ENCODE data around the gene DPF3.

DPF3 gene

DNA sequence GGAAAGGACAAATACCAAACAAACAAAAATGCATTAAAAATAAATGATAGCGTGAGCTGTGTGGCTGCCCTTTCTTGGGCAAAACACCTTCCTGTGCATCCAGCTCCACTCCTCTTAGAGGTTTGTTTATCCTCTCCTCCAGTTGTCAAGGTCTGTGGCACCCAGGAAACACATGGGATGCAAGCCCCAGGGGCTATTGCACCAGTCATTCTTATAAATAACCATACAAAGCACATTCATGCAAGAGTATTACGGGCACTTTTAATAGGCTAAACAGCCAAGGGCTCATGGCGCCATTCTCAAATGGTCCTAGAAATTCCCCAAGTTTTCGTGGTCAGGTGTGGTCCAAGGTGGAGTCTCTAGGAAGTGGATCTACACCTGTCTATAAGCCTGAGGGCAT, 257.0 kb downstream of the DPF3 start:
- DNase-seq = no peak

DNA sequence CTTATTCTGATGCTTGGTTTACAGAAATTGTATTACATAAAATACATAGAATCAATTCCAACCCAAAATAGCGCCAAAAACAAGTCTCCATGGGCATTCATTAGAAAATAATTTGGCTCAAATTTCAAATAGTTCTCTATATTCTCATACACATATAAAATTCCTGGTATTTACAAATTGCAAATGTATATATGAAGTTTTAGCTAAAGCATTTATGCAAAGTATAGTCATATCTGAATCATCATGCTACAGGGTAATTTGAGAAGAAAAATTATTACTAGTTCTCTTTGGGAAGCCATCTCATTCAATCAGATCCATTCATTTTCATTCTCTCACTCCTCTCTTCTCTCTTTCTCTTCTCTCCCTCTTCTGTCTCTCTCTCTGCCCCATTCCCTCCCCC, 257.8 kb downstream of the DPF3 start:
- DNase-seq = no peak

DNA sequence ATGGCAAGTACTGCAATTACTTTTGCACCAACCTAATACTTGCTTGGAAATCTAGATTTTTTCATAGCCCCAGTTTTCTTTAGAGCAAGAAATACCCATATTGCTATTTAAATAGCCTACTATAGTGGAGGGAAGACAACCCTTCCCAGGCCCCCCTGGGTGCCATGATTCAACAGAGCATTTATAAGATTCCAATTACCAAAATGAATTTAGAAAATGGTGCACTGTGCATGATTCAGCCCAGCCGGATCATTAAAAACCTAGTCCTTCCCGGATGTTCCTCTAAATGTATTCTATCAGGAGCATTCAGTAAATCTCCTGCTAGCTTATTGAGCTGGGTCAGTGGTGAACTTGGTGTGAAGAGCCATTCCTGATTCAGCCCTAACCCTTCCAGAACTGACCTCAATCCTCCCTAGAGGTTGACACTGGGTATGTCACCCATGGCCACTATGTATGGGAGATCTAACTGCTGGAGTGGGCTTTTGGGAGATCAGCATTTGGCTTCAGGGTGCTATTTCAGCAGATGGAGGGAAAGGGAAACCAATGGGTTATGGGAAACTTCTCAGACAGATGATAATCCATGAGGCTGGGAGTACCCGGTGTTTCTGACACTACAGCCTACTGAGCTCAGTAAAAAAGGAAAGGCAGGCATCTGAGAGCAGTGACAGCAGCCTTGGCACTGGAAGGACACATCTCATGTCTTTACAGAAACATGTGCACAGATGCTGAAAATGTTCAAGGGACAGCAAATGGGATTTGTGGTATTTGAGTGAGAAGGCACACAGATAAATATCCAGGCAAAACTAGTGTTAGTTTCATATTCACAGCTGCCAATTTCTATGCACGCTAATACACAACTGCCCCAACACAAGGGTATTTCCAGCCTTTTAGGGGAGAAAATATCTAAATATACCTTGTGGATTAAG, 258.9 kb downstream of the DPF3 start:
- DNase-seq = no peak

DNA sequence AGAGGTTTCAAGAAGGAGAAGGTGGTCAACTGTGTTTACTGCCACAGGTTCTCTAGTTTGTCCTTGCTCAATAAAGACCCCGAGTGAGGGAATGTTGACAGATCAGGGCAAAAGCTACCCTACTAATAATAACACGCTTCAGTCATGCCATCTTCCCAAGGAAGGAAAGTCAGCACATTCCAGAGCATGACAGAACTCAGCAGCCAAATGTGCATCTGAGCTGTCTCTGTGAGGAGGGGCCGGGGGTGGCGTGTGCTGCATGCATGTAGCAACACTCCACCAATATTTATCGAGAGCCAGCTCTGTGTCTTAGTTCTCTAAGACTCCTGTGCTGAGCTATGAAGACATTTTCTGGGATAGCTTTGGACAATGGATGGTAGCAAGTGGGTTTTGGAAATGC, 260.4 kb downstream of the DPF3 start:
- DNase-seq = no peak

DNA sequence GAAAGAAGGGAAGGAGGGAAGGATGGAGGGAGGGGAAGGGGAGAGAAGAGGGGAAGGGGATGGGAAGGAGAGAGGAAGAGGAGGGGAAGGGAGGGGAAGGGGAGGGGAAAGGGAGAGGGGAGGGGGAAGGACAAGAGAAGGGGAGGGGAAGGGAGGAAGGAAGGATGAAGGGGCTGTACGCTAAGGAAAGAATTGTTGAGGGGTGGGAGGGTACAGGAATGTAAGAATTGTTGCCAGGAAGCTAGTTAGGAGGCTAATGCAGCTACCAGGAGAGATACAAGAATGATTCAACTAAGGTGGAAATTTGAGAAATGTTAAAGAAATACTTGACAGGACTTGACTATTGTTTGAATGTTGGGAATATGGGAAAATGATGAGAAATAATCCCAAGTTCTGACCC, 261.2 kb downstream of the DPF3 start:
- no peak for DNase-seq

DNA sequence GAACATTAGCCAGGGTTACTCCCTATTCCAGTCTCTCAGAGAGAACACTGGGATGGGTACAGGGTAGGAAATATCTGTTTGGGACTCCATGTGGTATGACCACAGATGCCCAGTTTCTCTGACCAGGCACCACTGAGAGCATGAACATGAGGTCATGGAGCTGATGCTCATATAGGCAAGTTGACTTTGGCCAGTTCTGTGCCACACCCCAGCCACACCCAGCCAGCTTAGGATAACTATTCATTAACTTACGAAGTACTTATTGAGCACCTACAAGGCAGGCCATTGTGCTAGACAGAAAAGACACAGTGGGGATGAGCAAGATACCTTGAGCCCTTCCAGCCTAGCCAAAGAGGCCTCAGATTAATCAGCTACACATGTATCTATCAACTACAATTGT, 262.5 kb downstream of the DPF3 start:
- no peak for DNase-seq

DNA sequence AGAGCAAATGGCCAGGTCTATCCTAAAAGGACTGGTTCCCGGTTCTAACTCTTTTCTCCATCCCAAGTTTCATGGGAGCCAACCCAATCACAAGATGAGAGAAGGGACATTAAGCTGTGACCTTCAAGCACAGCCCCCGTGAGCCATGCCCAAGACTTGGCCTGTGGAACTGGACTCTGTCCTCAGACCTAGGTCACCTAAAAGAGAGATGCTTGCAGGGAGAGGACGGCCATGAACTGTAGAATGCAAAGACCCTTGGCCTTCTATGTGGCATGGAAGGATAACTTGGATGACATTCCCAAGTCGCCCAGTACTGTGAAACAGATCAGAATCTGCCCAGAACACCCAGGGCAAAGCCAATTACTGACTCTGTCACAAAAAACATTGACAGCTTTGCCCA, 263.5 kb downstream of the DPF3 start:
- no peak for DNase-seq

DNA sequence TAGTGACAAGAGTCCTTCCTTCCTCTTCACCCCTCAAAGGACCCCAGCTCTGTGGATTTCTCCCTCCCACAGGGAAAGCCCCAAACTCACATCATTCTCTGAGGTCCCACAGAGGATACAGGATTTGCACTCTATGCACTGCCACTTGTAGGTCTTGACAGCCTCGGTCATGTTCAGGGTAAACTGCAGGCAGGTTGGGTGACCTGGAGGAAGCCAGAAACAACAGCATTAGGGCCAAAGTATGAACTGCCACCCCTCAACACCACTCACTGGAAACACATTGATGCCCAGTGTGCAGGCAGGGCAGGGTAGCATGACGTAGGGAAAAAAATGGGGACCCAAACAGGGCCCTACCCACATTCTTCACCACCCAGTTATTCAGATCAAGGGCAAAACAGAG, 264.4 kb downstream of the DPF3 start:
- no peak for DNase-seq

DNA sequence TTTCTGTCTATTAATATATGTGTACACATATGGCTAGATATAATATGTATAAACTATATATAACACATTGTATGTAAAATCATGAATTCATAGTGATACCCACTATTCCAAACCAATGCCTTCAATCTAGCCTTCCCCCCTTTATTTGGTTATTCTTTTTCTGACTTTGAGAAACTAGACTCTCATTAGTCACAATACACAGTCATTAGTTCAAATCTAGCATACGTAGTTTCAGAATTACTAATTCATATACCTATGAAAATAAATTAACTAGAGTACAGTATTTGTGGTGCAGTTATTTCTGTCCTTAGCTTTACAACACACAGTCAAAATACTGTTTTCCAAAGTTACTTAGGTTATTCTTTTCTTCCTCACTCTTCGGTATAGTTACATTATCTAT, 268.2 kb downstream of the DPF3 start:
- DNase-seq = no peak

DNA sequence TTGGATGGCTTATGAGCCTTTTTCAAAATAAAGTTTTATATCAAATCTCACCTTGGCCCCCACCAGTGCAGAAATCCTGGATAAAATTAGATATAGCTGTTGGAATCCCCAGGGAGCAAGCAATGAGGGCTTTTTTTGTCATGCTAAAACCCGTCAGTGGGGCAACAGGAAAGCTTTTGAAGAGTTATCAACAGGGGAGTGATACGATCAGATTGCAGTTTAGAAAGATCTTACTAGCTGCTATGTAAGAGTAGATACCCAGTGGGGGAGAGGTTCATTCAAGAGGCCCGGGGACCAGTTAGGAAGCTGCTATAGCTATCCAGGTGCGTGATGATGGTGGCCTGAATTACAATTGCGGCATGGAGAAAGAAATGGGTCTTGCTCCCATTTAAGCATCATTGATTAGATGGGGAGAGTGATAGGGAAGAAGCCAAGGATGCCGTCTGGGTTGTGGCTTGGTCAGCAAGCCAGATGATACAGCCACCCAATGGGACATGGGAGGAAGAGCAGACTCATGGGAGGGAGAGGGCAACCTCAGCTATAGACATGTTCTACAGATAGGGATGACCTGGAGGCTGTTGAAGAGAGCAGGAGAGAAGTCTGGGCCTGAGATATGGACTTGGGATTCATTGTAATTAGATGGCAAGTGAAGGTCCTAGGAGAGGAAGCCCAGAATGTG, 272.4 kb downstream of the DPF3 start:
- no peak for DNase-seq

DNA sequence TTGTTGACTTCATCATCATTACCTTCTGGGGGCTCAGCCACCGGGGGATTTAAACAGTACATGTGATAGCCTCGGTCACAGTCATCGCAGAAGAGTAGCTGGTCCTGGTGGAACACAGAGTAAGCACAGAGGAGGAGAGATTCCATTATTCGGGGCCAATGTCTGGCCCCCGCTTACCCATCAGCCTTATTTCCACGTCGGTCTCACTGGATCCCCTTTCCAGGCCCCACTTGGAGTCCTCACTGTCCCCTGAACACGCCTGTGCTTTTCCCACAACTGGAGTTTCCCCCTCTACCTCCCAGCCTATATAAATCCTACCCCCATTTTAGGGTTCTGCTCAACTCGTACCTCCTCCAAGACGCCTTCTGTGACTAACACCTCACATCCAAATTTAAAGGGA, 274.0 kb downstream of the DPF3 start:
- no peak for DNase-seq

DNA sequence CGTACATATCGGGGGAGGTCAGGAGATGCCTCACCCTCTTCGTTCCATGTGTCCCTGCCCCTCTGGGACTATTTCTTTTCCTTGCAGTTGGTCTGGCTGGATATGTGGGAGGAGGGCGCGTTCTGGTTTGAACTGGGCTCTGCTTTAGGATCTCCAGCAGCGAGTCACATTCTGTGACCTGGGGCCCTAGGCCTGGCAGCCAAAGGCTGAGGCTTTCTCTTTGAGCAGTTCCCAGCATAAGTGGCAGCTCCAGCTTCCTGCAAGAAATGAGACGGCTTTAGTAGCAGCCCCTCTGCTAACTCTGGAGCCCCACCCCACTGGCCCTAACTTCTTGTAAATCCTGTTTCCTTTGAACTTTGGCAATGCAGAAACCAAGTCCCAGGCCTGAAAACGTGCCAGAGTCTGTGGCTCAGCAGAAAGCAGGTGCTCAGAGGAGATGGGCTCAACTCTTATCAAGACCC, 274.8 kb downstream of the DPF3 start:
- no peak for DNase-seq

DNA sequence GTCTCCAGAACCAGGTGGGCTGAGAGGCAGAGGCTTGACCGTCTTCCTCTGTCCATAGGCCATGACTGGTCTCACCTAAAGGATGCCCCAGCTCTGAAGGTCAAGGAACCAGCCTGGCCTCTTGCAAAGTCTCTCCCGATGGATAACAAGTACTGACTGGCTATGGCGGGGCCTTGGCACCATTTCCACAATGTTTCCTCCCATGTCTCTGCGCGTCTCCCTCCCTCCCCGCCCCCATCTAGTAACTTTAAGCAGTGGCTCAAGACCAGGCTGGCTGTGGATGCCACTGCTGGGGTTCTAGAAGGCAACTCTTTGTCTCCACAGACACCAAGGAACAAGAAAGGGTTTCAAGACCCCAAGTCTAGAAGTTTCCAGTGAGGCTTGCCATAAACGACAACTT, 275.5 kb downstream of the DPF3 start:
- DNase-seq = no peak

DNA sequence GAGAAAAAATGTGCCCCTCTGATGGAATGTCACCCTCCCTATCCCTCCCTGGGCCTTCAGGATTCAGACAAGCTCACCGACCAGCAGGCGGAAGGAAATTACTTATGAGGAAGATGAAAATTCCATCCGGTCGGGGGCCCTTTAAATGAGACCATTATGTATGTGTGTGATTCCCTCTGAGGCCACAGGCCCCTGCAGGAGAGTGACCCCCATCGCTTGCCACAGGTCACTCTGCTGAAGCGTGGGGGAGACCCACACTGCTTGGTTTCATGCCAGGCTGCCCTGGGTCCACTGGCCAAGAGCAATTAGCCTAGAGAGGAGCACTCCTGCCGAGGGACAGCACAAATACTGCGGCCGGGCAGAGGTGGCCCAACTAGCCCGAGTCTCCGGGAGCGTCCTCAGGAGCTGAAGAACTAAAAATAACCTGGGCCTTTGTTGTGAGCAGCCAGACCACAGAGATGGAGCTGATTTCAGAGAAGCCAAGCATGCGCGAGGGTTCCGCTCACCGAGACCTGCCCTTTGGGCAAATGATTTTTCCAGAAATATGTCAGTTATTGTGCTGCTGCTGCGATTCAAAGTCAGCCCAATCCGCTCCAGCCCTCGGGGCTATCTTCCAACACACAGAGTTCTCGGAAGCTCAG, 276.4 kb downstream of the DPF3 start:
- no peak for DNase-seq

DNA sequence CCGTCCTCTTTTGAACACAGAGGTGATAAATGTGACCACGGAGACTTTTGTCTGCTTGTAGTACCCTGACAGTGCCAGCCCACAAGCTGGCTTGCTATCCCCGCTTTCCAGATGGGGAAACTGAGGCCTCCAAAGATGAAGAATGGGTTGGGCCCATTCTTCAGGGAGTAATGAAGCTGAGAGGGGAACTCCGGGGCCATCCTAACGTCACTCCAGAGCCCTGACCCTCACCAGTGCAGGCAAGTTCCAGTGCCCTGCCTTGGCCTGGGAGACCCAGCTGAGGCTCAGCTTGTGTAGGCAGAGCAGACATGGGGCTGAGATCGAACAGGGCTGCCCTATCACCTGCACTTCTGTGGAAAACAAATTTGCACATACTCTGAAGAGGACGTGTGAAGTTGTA, 277.1 kb downstream of the DPF3 start:
- no peak for DNase-seq

DNA sequence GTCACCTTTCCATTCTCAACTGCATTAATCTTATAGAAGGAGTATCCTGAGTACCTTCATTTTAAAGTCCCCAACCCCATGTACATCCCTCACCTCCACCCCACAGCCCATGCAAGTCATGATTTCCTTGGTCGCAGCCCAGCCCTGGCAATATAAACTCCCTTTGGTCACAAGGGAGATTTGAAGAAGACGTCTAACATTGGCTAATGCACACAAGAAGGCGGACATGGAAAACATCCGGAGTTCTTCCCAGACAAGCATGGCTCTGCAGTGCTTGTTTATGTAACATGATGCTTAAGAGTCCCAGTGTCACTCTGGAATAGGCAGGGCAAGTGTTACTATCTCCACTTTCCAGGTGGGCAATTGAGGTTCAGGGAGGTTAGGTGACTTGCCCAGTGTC, 277.6 kb downstream of the DPF3 start:
- DNase-seq = no peak

DNA sequence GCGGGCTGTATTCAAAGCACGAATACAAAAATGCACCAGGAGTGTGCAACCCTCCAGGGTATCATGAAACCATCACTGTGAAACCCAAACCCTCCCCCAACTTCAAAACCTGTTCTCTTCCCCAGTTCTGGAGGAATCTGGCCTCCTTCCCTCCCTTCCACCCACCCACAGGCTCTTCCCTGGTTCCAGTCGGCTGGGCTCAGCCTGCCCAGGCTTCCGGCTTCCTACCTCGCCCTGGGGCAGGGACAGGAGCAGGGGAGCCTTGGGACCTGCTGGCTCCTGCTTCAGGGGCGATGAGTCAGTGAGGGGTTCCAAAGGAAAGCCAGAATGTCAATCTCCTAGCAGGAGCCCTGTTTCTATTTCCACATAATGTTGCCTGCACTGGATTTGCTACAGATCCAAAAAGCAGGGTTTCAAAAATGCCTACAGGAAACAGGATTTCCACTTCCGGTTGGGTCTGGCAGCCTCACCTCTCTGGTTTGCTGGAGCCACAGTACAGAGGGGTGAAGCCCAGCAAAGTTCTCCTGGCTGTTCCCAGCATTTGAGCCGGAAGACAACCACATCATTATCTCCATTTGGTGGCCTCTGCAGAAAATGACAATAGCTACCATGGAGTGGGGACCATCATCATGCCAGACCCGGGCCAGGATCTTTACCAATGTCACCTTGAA, 278.3 kb downstream of the DPF3 start:
- DNase-seq = no peak

DNA sequence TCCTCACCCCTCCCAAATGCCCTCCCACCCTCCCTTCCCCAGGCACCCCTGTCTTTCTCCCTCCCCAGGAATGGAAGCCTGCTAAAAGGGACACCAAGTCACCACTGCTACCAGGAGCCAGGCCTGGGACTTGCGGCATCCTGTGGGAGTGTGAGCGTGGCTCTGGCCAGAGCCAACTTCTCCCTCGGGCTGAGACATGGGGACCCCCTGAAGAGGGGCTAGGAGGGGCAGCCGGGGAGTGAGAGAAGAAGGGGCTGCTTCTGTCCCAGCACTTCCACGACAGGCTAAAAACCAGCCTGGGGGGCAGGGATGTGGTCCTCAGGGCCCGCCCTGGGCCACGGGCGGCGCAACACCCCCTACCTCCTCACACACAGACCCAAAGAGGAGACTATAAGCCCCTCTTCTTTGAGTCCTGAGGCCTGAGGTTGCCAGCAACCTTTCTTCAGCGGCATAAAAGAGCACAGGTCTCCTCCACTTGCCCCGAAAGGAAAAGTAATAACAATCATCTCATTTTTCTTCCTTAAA, 278.9 kb downstream of the DPF3 start:
- DNase-seq = no peak

DNA sequence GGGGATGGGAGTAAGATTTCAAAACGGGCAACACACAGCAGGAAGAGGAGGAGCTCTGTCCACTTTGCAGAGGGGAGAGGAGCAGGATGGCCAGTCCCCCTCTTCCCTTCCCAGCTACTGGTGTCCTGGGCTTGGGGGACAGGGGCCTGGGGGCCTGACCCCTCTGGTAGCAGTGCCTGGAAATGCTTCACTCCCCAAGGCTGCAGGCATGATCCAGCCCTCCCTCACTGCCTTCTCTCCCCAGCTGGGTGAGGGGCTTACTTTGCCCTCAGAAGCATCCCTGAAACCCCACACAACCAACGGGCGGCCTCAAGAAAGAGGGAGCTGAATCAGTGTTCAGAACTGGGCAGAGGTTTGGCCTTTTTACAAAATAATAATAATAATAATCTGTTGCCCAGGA, 279.5 kb downstream of the DPF3 start:
- no peak for DNase-seq

DNA sequence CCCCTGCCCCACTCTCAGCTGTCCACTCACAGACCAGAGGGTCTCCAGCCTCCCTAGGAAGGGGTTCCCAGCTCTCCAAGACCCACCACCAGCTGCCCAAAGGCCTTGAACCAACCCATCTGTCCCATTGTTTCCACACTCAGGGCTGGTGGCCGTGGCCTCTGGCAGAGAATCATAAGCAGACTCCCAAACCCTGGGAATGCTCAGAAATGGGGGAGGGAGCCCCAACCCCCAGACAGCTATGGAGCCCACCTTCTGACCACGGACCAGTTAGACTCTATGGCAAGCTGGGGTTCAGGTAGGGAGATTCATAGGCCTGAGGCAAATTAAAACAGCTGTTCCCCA, 280.0 kb downstream of the DPF3 start:
- DNase-seq = no peak

DNA sequence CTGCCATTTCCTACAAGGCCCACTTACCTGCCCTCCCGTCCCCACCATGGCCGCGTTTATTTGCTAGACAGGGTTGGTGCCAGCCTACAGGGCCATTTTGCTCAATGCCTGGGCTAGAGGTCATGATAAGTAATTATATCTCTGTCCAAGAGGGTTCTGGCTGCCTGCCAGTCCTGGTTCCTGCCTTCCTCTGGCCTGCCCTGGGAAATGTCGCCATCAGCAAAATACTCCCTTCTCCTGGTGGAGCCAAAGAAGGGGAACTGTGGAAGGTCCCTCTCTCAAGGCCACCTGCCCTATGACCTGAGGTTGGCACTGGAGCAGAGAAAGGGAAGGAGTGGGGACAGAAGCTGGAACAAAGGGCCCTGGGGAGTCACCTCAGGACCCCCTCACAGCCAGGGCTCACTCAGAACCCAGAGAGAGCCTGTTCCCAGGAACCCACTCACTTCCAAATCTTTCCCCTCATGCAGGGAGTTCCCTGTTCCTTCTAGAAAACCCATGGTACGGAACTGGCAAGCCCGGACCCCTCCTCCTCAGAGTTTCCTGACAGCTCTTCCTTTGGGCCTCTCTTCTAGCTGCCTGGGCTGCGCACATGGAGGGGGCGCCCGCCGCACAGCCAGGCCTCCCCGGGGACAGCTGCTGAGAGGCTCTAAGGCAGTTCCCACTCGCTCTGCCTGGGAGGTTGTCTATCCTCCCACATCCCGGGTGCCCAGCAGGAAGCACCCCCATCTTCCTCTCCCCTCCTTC, 280.5 kb downstream of the DPF3 start:
- DNase-seq = no peak

DNA sequence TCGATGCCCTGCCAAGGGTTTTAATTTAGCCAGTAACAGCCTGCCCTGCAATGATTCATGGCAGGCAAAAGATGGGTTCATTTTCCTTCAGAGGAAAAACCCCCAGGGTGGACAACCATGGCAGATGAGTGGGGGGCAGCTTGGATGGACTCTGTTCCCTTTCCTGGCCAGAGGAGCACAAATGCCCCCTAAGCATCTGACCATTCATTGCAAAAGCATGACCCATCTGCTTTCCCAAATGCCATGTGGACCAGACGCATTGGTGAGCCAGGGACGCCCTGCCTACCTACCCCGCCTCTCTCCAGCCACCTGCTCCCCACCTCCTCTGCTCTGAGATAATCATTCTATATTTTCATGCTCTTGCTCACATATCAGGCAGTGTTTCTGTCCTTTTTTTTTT, 281.9 kb downstream of the DPF3 start:
- DNase-seq = no peak

DNA sequence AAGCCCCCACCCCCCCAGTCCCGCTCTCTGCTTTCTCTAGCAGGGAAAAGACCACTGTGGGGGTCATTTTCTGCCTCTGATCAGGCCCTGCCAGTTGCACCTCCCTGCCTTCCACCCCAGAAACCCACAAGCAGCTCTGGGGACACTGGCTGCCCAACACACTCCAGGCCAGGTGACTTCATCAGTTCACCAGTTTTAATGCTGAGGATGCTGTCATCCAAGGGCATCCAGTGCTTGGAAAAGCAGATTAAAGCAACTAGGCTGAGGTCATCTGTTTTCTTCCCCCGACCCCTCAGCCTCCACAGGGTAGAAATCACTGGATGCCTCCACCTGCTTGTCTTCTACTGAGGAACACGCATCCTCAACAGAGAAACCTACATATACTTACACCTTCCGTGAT, 282.4 kb downstream of the DPF3 start:
- no peak for DNase-seq
